Glutamatergic neuron (in vitro differentiated cells): ENCODE data around the gene GRIA3. TPM values are rescaled to one million over a fixed set of nuclear protein-coding genes. Genes with fewer than 3 reads are reported as not detected.

Experiments used
- DNase-seq: peaks from one replicate; pipeline ENCODE4 v3.0.0; 2022
- H3K27ac Mint-ChIP-seq: one replicate; pipeline ENCODE4 v1.8.0; 2020; ENCODE audit warnings: mild to moderate bottlenecking, mixed read lengths, inconsistent platforms; ENCODE audit not compliant: unreplicated experiment
- H3K27me3 Mint-ChIP-seq: one replicate; pipeline ENCODE4 v1.8.0; 2020; ENCODE audit warnings: mild to moderate bottlenecking, moderate library complexity, mixed read lengths, inconsistent platforms; ENCODE audit not compliant: unreplicated experiment
- H3K36me3 Mint-ChIP-seq: one replicate; pipeline ENCODE4 v1.8.0; 2020; ENCODE audit warnings: mild to moderate bottlenecking, mixed read lengths, inconsistent platforms; ENCODE audit not compliant: unreplicated experiment
- H3K4me1 Mint-ChIP-seq: one replicate; pipeline ENCODE4 v1.8.0; 2020; ENCODE audit warnings: mild to moderate bottlenecking, low read depth, mixed read lengths, inconsistent platforms; ENCODE audit not compliant: unreplicated experiment
- H3K4me3 Mint-ChIP-seq: one replicate; pipeline ENCODE4 v1.8.0; 2020; ENCODE audit warnings: mild to moderate bottlenecking, mixed read lengths, inconsistent platforms; ENCODE audit not compliant: unreplicated experiment
- H3K9me3 Mint-ChIP-seq: one replicate; pipeline ENCODE4 v1.8.0; 2020; ENCODE audit warnings: mild to moderate bottlenecking, moderate library complexity, mixed read lengths, inconsistent platforms; ENCODE audit not compliant: unreplicated experiment
- CTCF ChIP-seq: fragments of 200-600 bp; sonication (generic); IDR thresholded peaks from one replicate; pipeline ENCODE4 v1.5.0; 2021; ENCODE audit not compliant: partially characterized antibody, unreplicated experiment
- total RNA-seq: library from RNA; stranded (reverse); fragmentation: NEBNext Ultra II Directional; extraction: Animal tissue kit (Norgen Biotek cat#: 25700); gene quantifications from one replicate; pipeline ENCODE4 v1.2.1, GENCODE V29; 2021; ENCODE audit not compliant: unreplicated experiment

The GRIA3 gene
- total RNA-seq, 1 donor from 2014 or later: 9.7 TPM

- Mint-ChIP-seq H3K4me1 (no peaks in the 10 kb centered on the region), H3K36me3 (no peaks in the 10 kb centered on the region), H3K9me3 (peaks cover 2% of the 10 kb centered on the region), H3K27ac (no peak overlapping the region), H3K27me3 (no peaks in the 10 kb centered on the region), H3K4me3 (no peak overlapping the region)
- no peak for DNase-seq
- TF ChIP-seq CTCF: no peak
These were observed 13.5 kb upstream of the GRIA3 start for GRCh38 chrX:123170546-123170945.

- Mint-ChIP-seq H3K4me1 (no peaks in the 10 kb centered on the region), H3K9me3 (peaks cover 2% of the 10 kb centered on the region), H3K27ac (no peak overlapping the region), H3K36me3 (no peaks in the 10 kb centered on the region), H3K27me3 (no peaks in the 10 kb centered on the region), H3K4me3 (no peak overlapping the region)
- no peak for DNase-seq
- TF ChIP-seq CTCF: no peak
These were observed 12.3 kb upstream of the GRIA3 start for GRCh38 chrX:123171781-123172180.

GRCh38 chrX:123172869-123173268 is 11.2 kb upstream of the GRIA3 start:
- Mint-ChIP-seq H3K36me3 (no peaks in the 10 kb centered on the region), H3K9me3 (no peaks in the 10 kb centered on the region)

GRCh38 chrX:123173833-123174232 is 10.2 kb upstream of the GRIA3 start:
- TF ChIP-seq CTCF: peak; percentile 51
- no peak overlapping the region for H3K4me3 Mint-ChIP-seq
- DNase-seq: no peak
- no peak overlapping the region for H3K27ac Mint-ChIP-seq
- H3K4me1 Mint-ChIP-seq: no peaks in the 10 kb centered on the region
- H3K27me3 Mint-ChIP-seq: no peaks in the 10 kb centered on the region
- H3K9me3 Mint-ChIP-seq: no peaks in the 10 kb centered on the region
- H3K36me3 Mint-ChIP-seq: no peaks in the 10 kb centered on the region

More at GRCh38 chrX:123172869-123173268, 11.2 kb upstream of the GRIA3 start:
- Mint-ChIP-seq H3K27me3 (no peaks in the 10 kb centered on the region), H3K4me1 (no peaks in the 10 kb centered on the region), H3K27ac (no peak overlapping the region), H3K4me3 (no peak overlapping the region)
- no peak for DNase-seq
- TF ChIP-seq CTCF: no peak

GRCh38 chrX:123175366-123176122 is 8.5 kb upstream of the GRIA3 start:
- Mint-ChIP-seq H3K4me1 (no peaks in the 10 kb centered on the region), H3K36me3 (no peaks in the 10 kb centered on the region), H3K9me3 (no peaks in the 10 kb centered on the region), H3K27ac (no peak overlapping the region), H3K4me3 (no peak overlapping the region), H3K27me3 (no peaks in the 10 kb centered on the region)
- DNase-seq: no peak
- TF ChIP-seq CTCF: no peak
